AG09319 (cell line): ENCODE results near the gene FBXO11.

Source experiments
- DNase-seq: peaks from one replicate; pipeline ENCODE4 v3.0.0-alpha.2; 2010; ENCODE audit warnings: low read depth; ENCODE audit errors: extremely low read depth
- CTCF ChIP-seq: IDR thresholded peaks from 2 replicates; pipeline ENCODE4 v1.5.1; 2011; ENCODE audit warnings: low read depth, mild to moderate bottlenecking, inconsistent platforms, low read length, moderate library complexity

Gene FBXO11

GRCh38 chr2:47906157-47907038 is at the start of gene FBXO11:
TSS of gene FBXO11 (minus strand) at chr2:47906498. CDS start at chr2:47905720, 778 bp downstream.
- DNase-seq, result peak; percentile 99
- TF ChIP-seq CTCF, result peak; percentile 78; the same call in 1 of the 2 replicates

- no peak for DNase-seq
- TF ChIP-seq CTCF, result no peak
Measured at GRCh38 chr2:47950340-47951301, 44.3 kb upstream of the FBXO11 start.

- TF ChIP-seq CTCF, result no peak
- no peak for DNase-seq
Measured at GRCh38 chr2:47946593-47946992, 40.3 kb upstream of the FBXO11 start.

- TF ChIP-seq CTCF, result no peak
- no peak for DNase-seq
Measured at GRCh38 chr2:47945046-47945781, 38.9 kb upstream of the FBXO11 start.

GRCh38 chr2:47941936-47942335 is 35.6 kb upstream of the FBXO11 start:
- no peak for DNase-seq
- TF ChIP-seq CTCF, result no peak

- TF ChIP-seq CTCF, result no peak
- no peak for DNase-seq
Measured at GRCh38 chr2:47937677-47938076, 31.4 kb upstream of the FBXO11 start.
